BE2C (cell line): ENCODE measurements around the gene GPR26.

Experiments
- DNase-seq: peaks from one replicate; pipeline ENCODE4 v3.0.0-alpha.2; 2020
- H3K27me3 ChIP-seq: fragments of 250-450 bp; sonication (Bioruptor Pico); 2 replicates; pipeline ENCODE4 v1.5.1; 2020; ENCODE audit warnings: mild to moderate bottlenecking
- H3K36me3 ChIP-seq: fragments of 250-450 bp; sonication (Bioruptor Pico); 2 replicates; pipeline ENCODE4 v1.5.1; 2020; ENCODE audit warnings: mild to moderate bottlenecking
- H3K4me1 ChIP-seq: fragments of 250-450 bp; sonication (Bioruptor Pico); 2 replicates; pipeline ENCODE4 v1.5.1; 2020
- H3K4me3 ChIP-seq: 2 replicates; pipeline ENCODE4 v1.5.1; 2011; ENCODE audit warnings: low read depth, low read length
- H3K9me3 ChIP-seq: fragments of 250-450 bp; sonication (Bioruptor Pico); 2 replicates; pipeline ENCODE4 v1.5.1; 2020
- CTCF ChIP-seq: IDR thresholded peaks from 2 replicates; pipeline ENCODE4 v1.5.1; 2012; ENCODE audit warnings: mild to moderate bottlenecking, low read depth, low read length

The GPR26 gene

GRCh38 chr10:123649676-123650075, 16.5 kb upstream of the GPR26 start:
- Histone ChIP-seq H3K9me3 (no peaks in the 10 kb centered on the region), H3K27me3 (no peaks in the 10 kb centered on the region), H3K36me3 (no peaks in the 10 kb centered on the region), H3K4me1 (no peaks in the 10 kb centered on the region), H3K4me3 (no peak overlapping the region)
- TF ChIP-seq CTCF: no peak
- no peak for DNase-seq

GRCh38 chr10:123651421-123652047, 14.6 kb upstream of the GPR26 start:
- Histone ChIP-seq H3K4me3 (no peak overlapping the region), H3K36me3 (no peaks in the 10 kb centered on the region), H3K27me3 (no peaks in the 10 kb centered on the region), H3K9me3 (no peaks in the 10 kb centered on the region), H3K4me1 (no peaks in the 10 kb centered on the region)
- no peak for DNase-seq
- no peak for TF ChIP-seq CTCF

- Histone ChIP-seq H3K4me1 (no peaks in the 10 kb centered on the region), H3K27me3 (no peaks in the 10 kb centered on the region), H3K36me3 (no peaks in the 10 kb centered on the region), H3K4me3 (no peak overlapping the region), H3K9me3 (no peaks in the 10 kb centered on the region)
- TF ChIP-seq CTCF: no peak
- no peak for DNase-seq
Measured at GRCh38 chr10:123655751-123656150, 10.4 kb upstream of the GPR26 start.

- DNase-seq: no peak
- Histone ChIP-seq H3K36me3 (no peaks in the 10 kb centered on the region), H3K9me3 (no peaks in the 10 kb centered on the region), H3K27me3 (peaks cover 40% of the 10 kb centered on the region), H3K4me3 (no peak overlapping the region), H3K4me1 (no peaks in the 10 kb centered on the region)
- 0 out of 2 replicates have a peak, but pooled peaks have one; percentile 4 for TF ChIP-seq CTCF
Measured at GRCh38 chr10:123663522-123663921, 2.6 kb upstream of the GPR26 start.

- no peaks in the 10 kb centered on the region for H3K9me3 ChIP-seq
- TF ChIP-seq CTCF: no peak
- no peak overlapping the region for H3K4me3 ChIP-seq
- H3K4me1 ChIP-seq: no peaks in the 10 kb centered on the region
- peaks cover 40% of the 10 kb centered on the region for H3K27me3 ChIP-seq
- no peaks in the 10 kb centered on the region for H3K36me3 ChIP-seq
- no peak for DNase-seq
Measured at GRCh38 chr10:123665491-123666286, 466 bp upstream of the GPR26 start.

- TF ChIP-seq CTCF: no peak
- DNase-seq: no peak
- H3K27me3 ChIP-seq: peaks cover 32% of the 10 kb centered on the region
Measured at GRCh38 chr10:123669886-123670285, 3.7 kb downstream of the GPR26 start.

More at GRCh38 chr10:123669886-123670285, 3.7 kb downstream of the GPR26 start:
- no peaks in the 10 kb centered on the region for H3K4me1 ChIP-seq
- no peaks in the 10 kb centered on the region for H3K9me3 ChIP-seq
- H3K36me3 ChIP-seq: no peaks in the 10 kb centered on the region
- H3K4me3 ChIP-seq: no peak overlapping the region
